Measurements from ENCODE around the gene ZNF33A. TPM values are rescaled to one million over a fixed set of nuclear protein-coding genes. Genes with fewer than 3 reads are reported as not detected.

ZNF33A gene
- total and polyA plus RNA-seq, 2 experiments from 2014 or later: 20.3 to 32.6 TPM

DNA sequence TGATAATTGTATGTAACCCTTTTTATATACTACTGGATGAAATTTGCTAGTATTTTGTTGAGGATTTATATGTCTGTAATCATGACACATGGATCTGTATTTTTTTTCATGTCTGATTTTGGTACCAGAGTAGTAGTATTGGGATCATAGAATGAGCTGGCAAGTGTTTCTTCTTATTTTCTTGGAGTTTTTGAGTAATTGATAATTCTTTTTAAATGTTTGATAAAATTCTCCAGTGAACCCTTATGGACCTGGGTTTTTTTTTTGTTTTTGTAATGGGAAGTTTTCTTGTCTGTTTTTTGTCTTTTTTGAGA lies 28.4 kb downstream of the ZNF33A start:
- Mint-ChIP-seq H3K9me3 (peaks cover 7% of the 10 kb centered on the region; the same call in 2 of the 3 replicates), H3K27me3 (ENCODE audit: insufficient read depth, low read depth, poor library complexity) (no peaks in the 10 kb centered on the region), H3K36me3 (ENCODE audit: low read depth) (peaks cover 72% of the 10 kb centered on the region), H3K4me3 (no peak overlapping the region), H3K4me1 (no peaks in the 10 kb centered on the region), H3K27ac (no peak overlapping the region)
- Histone ChIP-seq H3K27ac (ENCODE audit: low read depth) (no peak overlapping the region), H2AFZ (no peak overlapping the region), H3F3A (replicated peaks; ENCODE audit: low read depth) (no peaks in the 10 kb centered on the region), H3K79me2 (replicated peaks; ENCODE audit: insufficient read depth) (no peaks in the 10 kb centered on the region; the same call in 1 of the 2 replicates), H3K4me3 (no peak overlapping the region), H3K9me2 (ENCODE audit: insufficient read depth) (no peaks in the 10 kb centered on the region), H4K20me1 (replicated peaks; ENCODE audit: insufficient read depth) (peaks cover 3% of the 10 kb centered on the region), H3K4me2 (no peak overlapping the region), H3K4me1 (ENCODE audit: insufficient read depth) (no peaks in the 10 kb centered on the region), H3K36me3 (ENCODE audit: insufficient read depth) (no peaks in the 10 kb centered on the region), H3K27me3 (ENCODE audit: insufficient read depth) (no peaks in the 10 kb centered on the region)
- DNase-seq (ENCODE audit: low spot score) (no peak), ATAC-seq (no peak)
- no peak for TF ChIP-seq POLR2AphosphoS5 (IDR thresholded peaks at IDR 0.05; ENCODE audit: low read depth)
- no peak for TF ChIP-seq STAT1 (IDR thresholded peaks at IDR 0.05; ENCODE audit: unreplicated experiment)
- TF ChIP-seq ZNF331 (CRISPR knock-in tag; IDR thresholded peaks at IDR 0.05; ENCODE audit: low read depth): no peak
- no peak for TF ChIP-seq EZH2 (IDR thresholded peaks at IDR 0.05; ENCODE audit: low read depth, unreplicated experiment)
- no peak for TF ChIP-seq NANOG (IDR thresholded peaks at IDR 0.05; ENCODE audit: borderline replicate concordance)

DNA sequence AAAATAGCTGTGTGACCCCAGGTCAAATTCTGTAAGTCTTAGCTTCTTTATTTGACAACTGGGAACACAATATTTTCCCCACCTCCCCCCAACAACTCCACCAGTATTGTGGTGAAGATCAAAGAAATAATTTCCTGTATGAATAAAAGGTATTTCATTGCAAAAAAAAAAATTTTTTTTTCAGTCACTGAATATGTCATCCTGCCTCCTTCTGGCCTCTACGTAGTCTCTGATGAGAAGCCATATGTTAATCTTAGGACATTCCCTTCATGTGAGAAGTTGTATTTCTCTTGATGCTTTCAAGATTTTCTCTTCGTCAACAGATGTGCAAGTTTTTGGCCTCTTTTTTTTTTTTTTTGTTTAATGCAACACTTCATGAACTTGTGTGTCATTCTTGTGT lies 33.0 kb downstream of the ZNF33A start:
- no peak overlapping the region for H3K4me3 ChIP-seq
- Mint-ChIP-seq H3K27me3 (ENCODE audit: insufficient read depth, low read depth, poor library complexity) (no peaks in the 10 kb centered on the region), H3K36me3 (ENCODE audit: low read depth) (peaks cover 80% of the 10 kb centered on the region), H3K27ac (no peak overlapping the region), H3K9me3 (peaks cover 48% of the 10 kb centered on the region), H3K4me1 (no peaks in the 10 kb centered on the region), H3K4me3 (no peak overlapping the region)
- DNase-seq (ENCODE audit: low spot score): no peak
- H3K27me3 ChIP-seq (ENCODE audit: insufficient read depth): no peaks in the 10 kb centered on the region
- H3F3A ChIP-seq (replicated peaks; ENCODE audit: low read depth): no peaks in the 10 kb centered on the region
- peaks cover 3% of the 10 kb centered on the region for H3K79me2 ChIP-seq (replicated peaks; ENCODE audit: insufficient read depth)
- no peaks in the 10 kb centered on the region; the same call in 1 of the 2 replicates for H4K20me1 ChIP-seq (replicated peaks; ENCODE audit: insufficient read depth)
- H3K4me2 ChIP-seq: no peak overlapping the region
- H3K4me1 ChIP-seq (ENCODE audit: insufficient read depth): no peaks in the 10 kb centered on the region
- no peak overlapping the region for H2AFZ ChIP-seq
- no peak for ATAC-seq
- no peaks in the 10 kb centered on the region for H3K9me2 ChIP-seq (ENCODE audit: insufficient read depth)
- H3K36me3 ChIP-seq (ENCODE audit: insufficient read depth): peaks cover 7% of the 10 kb centered on the region; the same call in 1 of the 2 replicates
- H3K27ac ChIP-seq (ENCODE audit: low read depth): no peak overlapping the region
- no peak for TF ChIP-seq NANOG (IDR thresholded peaks at IDR 0.05; ENCODE audit: borderline replicate concordance)
- no peak for TF ChIP-seq EZH2 (IDR thresholded peaks at IDR 0.05; ENCODE audit: low read depth, unreplicated experiment)
- TF ChIP-seq, protein P1, sequence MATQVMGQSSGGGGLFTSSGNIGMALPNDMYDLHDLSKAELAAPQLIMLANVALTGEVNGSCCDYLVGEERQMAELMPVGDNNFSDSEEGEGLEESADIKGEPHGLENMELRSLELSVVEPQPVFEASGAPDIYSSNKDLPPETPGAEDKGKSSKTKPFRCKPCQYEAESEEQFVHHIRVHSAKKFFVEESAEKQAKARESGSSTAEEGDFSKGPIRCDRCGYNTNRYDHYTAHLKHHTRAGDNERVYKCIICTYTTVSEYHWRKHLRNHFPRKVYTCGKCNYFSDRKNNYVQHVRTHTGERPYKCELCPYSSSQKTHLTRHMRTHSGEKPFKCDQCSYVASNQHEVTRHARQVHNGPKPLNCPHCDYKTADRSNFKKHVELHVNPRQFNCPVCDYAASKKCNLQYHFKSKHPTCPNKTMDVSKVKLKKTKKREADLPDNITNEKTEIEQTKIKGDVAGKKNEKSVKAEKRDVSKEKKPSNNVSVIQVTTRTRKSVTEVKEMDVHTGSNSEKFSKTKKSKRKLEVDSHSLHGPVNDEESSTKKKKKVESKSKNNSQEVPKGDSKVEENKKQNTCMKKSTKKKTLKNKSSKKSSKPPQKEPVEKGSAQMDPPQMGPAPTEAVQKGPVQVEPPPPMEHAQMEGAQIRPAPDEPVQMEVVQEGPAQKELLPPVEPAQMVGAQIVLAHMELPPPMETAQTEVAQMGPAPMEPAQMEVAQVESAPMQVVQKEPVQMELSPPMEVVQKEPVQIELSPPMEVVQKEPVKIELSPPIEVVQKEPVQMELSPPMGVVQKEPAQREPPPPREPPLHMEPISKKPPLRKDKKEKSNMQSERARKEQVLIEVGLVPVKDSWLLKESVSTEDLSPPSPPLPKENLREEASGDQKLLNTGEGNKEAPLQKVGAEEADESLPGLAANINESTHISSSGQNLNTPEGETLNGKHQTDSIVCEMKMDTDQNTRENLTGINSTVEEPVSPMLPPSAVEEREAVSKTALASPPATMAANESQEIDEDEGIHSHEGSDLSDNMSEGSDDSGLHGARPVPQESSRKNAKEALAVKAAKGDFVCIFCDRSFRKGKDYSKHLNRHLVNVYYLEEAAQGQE (IDR thresholded peaks at IDR 0.05; ENCODE audit: unreplicated experiment): no peak
- TF ChIP-seq JUNB (IDR thresholded peaks at IDR 0.05; ENCODE audit: unreplicated experiment): no peak
- no peak for TF ChIP-seq STAT1 (IDR thresholded peaks at IDR 0.05; ENCODE audit: unreplicated experiment)
- TF ChIP-seq, protein P2, sequence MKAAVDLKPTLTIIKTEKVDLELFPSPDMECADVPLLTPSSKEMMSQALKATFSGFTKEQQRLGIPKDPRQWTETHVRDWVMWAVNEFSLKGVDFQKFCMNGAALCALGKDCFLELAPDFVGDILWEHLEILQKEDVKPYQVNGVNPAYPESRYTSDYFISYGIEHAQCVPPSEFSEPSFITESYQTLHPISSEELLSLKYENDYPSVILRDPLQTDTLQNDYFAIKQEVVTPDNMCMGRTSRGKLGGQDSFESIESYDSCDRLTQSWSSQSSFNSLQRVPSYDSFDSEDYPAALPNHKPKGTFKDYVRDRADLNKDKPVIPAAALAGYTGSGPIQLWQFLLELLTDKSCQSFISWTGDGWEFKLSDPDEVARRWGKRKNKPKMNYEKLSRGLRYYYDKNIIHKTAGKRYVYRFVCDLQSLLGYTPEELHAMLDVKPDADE (IDR thresholded peaks at IDR 0.05): no peak
- no peak for TF ChIP-seq EZH2phosphoT487 (IDR thresholded peaks at IDR 0.05; ENCODE audit: unreplicated experiment)
- no peak for TF ChIP-seq CREB1 (CRISPR knock-in tag; IDR thresholded peaks at IDR 0.05; ENCODE audit: low read depth)
- no peak for TF ChIP-seq ZNF331 (CRISPR knock-in tag; IDR thresholded peaks at IDR 0.05; ENCODE audit: low read depth)
- TF ChIP-seq, protein P3, sequence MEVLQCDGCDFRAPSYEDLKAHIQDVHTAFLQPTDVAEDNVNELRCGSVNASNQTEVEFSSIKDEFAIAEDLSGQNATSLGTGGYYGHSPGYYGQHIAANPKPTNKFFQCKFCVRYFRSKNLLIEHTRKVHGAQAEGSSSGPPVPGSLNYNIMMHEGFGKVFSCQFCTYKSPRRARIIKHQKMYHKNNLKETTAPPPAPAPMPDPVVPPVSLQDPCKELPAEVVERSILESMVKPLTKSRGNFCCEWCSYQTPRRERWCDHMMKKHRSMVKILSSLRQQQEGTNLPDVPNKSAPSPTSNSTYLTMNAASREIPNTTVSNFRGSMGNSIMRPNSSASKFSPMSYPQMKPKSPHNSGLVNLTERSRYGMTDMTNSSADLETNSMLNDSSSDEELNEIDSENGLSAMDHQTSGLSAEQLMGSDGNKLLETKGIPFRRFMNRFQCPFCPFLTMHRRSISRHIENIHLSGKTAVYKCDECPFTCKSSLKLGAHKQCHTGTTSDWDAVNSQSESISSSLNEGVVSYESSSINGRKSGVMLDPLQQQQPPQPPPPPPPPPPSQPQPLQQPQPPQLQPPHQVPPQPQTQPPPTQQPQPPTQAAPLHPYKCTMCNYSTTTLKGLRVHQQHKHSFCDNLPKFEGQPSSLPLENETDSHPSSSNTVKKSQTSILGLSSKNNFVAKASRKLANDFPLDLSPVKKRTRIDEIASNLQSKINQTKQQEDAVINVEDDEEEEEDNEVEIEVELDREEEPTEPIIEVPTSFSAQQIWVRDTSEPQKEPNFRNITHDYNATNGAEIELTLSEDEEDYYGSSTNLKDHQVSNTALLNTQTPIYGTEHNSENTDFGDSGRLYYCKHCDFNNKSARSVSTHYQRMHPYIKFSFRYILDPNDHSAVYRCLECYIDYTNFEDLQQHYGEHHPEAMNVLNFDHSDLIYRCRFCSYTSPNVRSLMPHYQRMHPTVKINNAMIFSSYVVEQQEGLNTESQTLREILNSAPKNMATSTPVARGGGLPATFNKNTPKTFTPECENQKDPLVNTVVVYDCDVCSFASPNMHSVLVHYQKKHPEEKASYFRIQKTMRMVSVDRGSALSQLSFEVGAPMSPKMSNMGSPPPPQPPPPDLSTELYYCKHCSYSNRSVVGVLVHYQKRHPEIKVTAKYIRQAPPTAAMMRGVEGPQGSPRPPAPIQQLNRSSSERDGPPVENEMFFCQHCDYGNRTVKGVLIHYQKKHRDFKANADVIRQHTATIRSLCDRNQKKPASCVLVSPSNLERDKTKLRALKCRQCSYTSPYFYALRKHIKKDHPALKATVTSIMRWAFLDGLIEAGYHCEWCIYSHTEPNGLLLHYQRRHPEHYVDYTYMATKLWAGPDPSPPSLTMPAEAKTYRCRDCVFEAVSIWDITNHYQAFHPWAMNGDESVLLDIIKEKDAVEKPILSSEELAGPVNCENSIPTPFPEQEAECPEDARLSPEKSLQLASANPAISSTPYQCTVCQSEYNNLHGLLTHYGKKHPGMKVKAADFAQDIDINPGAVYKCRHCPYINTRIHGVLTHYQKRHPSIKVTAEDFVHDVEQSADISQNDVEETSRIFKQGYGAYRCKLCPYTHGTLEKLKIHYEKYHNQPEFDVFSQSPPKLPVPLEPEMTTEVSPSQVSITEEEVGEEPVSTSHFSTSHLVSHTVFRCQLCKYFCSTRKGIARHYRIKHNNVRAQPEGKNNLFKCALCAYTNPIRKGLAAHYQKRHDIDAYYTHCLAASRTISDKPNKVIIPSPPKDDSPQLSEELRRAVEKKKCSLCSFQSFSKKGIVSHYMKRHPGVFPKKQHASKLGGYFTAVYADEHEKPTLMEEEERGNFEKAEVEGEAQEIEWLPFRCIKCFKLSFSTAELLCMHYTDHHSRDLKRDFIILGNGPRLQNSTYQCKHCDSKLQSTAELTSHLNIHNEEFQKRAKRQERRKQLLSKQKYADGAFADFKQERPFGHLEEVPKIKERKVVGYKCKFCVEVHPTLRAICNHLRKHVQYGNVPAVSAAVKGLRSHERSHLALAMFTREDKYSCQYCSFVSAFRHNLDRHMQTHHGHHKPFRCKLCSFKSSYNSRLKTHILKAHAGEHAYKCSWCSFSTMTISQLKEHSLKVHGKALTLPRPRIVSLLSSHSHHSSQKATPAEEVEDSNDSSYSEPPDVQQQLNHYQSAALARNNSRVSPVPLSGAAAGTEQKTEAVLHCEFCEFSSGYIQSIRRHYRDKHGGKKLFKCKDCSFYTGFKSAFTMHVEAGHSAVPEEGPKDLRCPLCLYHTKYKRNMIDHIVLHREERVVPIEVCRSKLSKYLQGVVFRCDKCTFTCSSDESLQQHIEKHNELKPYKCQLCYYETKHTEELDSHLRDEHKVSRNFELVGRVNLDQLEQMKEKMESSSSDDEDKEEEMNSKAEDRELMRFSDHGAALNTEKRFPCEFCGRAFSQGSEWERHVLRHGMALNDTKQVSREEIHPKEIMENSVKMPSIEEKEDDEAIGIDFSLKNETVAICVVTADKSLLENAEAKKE (CRISPR knock-in tag; IDR thresholded peaks at IDR 0.05): no peak
